GOT3 (cell line): ENCODE data around the gene RUSC1.
"Not testable (repeated sequence)": the region's sequence is repeated elsewhere in the genome, so short reads cannot be mapped to it uniquely, and the experiment has no call there.

ENCODE experiments used
- DNase-seq: peaks from one replicate; lab custom pipeline; 2025; ENCODE audit warnings: mixed read lengths; lab: John Stamatoyannopoulos, UW

The RUSC1 gene

GRCh38 chr1:155320661-155321617 lies at the start of gene RUSC1:
RUSC1 (plus strand) TSS chr1:155320894; CDS start chr1:155321774, 880 bp downstream.
- DNase-seq, result peak; percentile 30

GRCh38 chr1:155272466-155273342 lies 48.0 kb upstream of the RUSC1 start:
- no peak for DNase-seq

- peak; percentile 85 for DNase-seq
Observed at GRCh38 chr1:155273343-155274245, 47.1 kb upstream of the RUSC1 start, which contains the start of gene CLK2. CLK2 (minus strand) TSS chr1:155273504; CDS start chr1:155270977, 2,527 bp downstream.

- DNase-seq, result peak; percentile 88
Observed at GRCh38 chr1:155277070-155277901, 43.4 kb upstream of the RUSC1 start, which contains the start of gene HCN3. HCN3 (plus strand) TSS chr1:155277463; CDS start chr1:155277591, 128 bp downstream.

GRCh38 chr1:155277902-155278688 lies 42.6 kb upstream of the RUSC1 start:
- no peak for DNase-seq

GRCh38 chr1:155278689-155279160 lies 42.0 kb upstream of the RUSC1 start:
- DNase-seq, result no peak

- no peak for DNase-seq
Observed at GRCh38 chr1:155279268-155279667, 41.4 kb upstream of the RUSC1 start.

GRCh38 chr1:155282488-155283091 lies 38.1 kb upstream of the RUSC1 start:
- no peak for DNase-seq

- DNase-seq, result no peak
Observed at GRCh38 chr1:155284476-155284875, 36.2 kb upstream of the RUSC1 start.

- no peak for DNase-seq
Observed at GRCh38 chr1:155285063-155285462, 35.6 kb upstream of the RUSC1 start.

- DNase-seq, result no peak
Observed at GRCh38 chr1:155285631-155286044, 35.1 kb upstream of the RUSC1 start.

GRCh38 chr1:155286544-155286943 lies 34.1 kb upstream of the RUSC1 start:
- DNase-seq, result no peak

- no peak for DNase-seq
Observed at GRCh38 chr1:155287987-155288543, 32.6 kb upstream of the RUSC1 start.

- DNase-seq, result not testable (repeated sequence)
Observed at GRCh38 chr1:155291006-155291405, 29.7 kb upstream of the RUSC1 start.

- DNase-seq, result no peak
Observed at GRCh38 chr1:155293086-155293749, 27.5 kb upstream of the RUSC1 start.

GRCh38 chr1:155294520-155295182 lies 26.0 kb upstream of the RUSC1 start:
- DNase-seq, result no peak

- no peak for DNase-seq
Observed at GRCh38 chr1:155295183-155295941, 25.3 kb upstream of the RUSC1 start.
